ENCODE results near the gene HADHB.

The HADHB gene

GRCh38 chr2:26244309-26245230 is at the start of gene HADHB, which contains the start of gene HADHA:
HADHB (plus strand) TSS chr2:26244939; CDS start chr2:26254255, 9,316 bp downstream.
HADHA (minus strand) TSS chr2:26244632; CDS start chr2:26244596, 36 bp downstream.
- DNase-seq (ENCODE audit: low read depth in 2 of 2): peak; percentile 60 to 64

DNA sequence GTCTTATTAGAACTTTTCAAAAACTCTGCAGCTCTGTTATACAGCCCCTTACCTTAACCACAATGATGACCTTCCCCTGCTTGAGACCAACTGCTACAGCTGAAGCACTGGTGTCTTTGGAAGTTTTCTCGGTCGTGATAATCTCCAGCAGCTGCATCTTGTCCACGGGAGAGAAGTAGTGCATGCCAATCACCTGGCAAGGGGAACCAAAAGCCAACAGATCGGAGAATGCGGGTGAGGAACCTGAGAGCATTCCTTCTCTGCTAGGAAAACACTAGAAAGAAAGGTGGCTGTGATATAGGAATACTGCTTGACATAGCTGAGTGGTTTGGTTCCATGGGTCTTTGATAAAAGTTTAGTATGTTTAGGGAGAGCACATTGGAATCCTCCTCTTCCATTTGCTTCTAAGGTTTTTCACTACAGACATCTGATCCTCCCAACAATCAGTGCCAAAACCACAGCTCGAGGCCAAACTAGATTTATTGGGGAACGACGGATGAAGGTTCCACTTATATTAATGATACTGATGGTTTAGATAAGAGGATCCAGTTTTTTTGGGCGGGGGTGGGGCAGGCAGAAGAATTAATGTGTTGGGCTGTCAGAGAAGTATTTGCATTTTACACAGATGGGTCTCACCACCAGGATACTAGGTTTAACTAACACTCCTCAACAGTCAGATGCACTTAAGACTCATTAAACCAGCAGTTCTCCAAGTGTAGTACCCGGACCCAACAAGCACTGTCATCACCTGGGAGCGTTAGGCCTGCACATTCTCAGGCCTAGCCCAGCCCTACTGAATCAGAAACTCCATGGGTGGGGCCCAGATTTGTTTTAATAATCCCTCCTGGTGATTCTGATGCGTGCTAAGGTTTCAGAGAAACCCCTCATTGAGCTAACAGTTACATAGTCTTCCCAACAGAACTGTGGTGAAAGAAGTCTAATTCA is 49.4 kb upstream of the HADHB start:
- DNase-seq (ENCODE audit: low read depth in 2 of 2): no peak

DNA sequence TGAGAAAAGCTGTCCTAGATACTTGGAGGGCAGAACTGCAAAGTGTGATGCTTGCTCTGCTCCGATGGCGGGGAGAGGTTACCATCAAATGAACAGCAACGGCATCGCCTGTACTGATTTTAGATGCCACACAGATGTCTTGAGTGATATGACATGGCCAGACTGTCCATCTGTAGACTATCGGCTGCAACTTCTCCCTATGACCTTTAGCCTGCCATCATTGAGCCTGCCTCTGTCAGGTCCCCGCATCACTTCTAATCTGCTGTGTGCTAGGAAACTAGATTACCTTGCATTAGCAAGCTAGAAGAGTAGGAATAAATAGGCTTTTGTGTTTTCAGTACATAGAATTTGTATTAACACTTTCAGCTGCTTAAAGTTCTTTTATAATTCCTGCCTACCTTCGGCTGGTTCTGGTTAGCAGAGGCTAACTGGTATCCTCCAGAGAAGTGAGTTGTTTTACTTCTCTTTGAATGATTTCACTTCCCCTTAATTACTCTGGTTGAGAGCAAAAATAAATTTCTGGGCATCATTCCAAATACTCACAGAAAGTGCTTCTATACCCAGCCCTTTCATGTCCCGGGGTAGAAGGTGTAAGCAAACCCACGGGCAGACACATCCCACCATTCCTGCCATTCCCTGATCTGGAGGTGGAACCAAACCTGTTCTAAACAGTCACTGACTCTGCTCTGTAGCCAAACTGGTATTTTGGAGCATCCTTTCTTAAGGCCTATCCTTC is 47.9 kb upstream of the HADHB start:
- DNase-seq (ENCODE audit: low read depth in 2 of 2): no peak

DNA sequence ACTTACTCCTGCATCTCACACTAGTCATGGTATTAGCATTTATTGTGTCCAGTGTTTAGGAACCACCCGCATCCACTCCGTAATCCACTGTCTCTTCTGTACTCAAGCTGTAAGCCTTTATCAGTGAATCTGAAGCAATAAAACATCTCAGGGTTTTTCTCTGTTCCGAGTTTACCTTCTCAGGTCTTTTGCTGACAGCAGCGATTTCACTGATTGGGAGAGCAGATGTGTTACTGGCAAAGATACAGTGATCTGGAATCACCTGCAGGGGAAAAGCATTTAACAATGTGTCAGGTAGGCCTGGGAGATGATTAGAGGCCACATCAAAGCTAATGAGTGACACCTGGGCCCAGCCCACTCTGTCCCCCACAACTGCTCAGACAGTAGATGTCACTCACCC is 47.2 kb upstream of the HADHB start:
- no peak for DNase-seq (ENCODE audit: low read depth in 2 of 2)

DNA sequence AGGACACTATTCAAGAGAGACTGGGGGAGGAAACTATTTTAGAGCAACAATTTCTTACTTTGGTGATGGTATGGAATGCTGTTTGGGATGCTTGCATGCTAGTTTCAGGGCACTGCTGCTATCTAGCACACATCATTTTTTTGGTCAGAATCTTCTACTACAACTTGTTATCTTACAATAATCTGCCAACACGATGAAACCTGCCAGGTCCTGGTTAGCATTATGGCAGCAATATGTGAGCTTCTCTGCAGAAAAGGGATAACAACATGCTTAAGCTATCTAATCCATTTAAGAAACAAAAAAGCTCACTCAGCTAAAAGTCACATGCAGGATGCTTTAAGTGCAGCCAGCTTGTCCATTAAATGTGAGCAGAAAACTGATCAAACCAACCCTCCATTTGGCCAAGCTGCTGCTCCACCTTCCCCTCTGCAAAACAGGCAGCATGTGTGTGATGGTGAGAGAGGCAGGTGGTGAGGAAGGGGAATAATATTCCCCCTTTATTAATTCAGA is 41.7 kb upstream of the HADHB start:
- no peak for DNase-seq (ENCODE audit: low read depth in 2 of 2)

DNA sequence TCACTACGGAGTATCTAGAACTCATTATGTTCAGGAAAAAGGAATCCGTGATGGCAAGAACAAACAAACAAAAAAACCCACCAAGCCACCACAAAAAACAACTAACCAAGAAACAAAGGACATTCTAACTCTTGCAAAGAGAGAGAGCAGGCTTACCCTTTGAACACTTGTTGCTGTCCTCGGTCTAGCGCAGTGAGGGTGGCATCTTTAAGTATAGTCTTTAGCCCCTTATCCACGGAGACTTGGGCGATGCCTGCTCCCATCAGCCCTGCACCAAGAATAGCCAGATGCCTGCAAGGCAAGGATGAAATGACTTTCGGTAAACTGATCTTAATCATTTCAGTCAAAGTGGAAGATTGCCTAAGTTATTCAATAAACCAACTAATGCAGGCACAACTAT is 40.8 kb upstream of the HADHB start:
- DNase-seq (ENCODE audit: low read depth in 2 of 2): no peak

DNA sequence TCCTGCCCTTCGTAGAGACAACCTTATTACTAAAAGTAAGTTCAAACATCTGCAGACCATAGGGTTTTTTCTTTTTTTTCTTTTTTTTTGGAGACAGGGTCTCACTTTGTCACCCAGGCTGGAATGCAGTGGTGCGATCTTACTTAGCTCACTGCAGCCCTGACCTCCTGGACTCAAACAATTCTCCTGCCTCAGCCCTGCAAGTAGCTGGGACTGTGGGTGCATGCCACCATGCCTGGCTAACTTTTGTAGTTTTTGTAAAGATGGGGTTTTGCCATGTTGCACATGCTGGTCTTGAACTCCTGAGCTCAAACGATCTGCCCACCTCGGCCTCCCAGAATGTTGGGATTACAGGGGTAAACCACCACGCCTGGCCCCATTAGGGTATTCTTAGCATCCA is 32.7 kb upstream of the HADHB start:
- no peak for DNase-seq (ENCODE audit: low read depth in 2 of 2)

- no peak for DNase-seq (ENCODE audit: low read depth in 2 of 2)
These were observed 30.0 kb upstream of the HADHB start for GRCh38 chr2:26214759-26215158.

DNA sequence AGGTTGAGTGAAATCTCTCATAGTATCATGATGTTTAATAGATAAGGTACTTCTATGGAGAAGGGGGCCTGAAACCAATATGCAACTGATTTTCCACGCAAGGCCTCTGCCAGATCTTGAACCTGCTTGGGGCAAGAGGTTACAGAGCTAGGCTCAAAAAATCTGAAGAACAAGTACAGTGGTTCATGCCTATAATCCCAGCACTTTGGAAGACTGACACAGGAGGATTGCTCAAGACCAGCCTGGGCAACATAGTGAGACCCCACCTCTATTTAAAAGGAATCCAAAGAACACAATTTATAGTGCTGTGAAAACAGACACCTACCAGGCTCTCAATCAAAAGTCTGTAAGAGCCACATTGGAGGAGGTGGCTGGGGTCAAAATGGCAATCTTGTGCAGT is 28.9 kb upstream of the HADHB start:
- no peak for DNase-seq (ENCODE audit: low read depth in 2 of 2)

- no peak for DNase-seq (ENCODE audit: low read depth in 2 of 2)
These were observed 28.2 kb upstream of the HADHB start for GRCh38 chr2:26216587-26216986.

DNA sequence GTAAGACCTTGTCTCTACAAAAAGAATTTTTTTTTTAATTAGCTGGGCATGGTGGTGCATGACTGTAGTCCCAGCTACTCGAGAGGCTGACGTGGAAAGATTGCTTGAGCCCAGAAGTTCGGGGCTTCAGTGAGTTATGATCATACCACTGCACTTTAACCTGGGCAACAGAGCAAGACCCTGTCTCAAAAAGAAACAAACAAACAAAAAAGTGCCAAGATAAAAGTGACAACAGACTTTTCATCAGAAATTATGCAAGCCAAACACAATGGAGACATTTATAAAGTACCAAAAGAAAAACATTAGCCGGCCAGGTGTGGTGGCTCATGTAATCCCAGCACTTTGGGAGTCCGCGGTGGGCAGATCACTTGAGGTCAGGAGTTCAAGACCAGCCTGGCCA is 27.0 kb upstream of the HADHB start:
- no peak for DNase-seq (ENCODE audit: low read depth in 2 of 2)

DNA sequence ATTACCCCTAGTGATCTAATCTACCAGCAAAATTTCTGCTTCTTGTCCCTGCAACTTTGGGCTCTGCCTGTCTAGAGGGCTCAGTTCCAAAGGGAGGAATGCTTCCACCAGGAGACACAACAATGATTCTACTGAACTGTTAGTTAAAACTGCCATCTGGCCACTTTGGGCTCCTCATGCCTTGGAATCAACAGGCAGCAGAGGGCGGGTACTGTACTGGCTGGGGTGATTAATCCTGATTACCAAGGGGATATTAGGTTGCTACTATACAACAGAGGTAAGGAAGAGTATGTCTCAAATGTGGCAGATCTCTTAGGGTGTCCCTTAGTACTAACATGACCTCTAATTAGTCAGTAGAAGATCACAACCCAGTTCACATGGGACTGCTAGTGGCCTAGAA is 21.7 kb upstream of the HADHB start:
- DNase-seq (ENCODE audit: low read depth in 2 of 2): no peak

- no peak for DNase-seq (ENCODE audit: low read depth in 2 of 2)
These were observed 20.6 kb upstream of the HADHB start for GRCh38 chr2:26224095-26224494.

GRCh38 chr2:26229595-26229994 is 15.1 kb upstream of the HADHB start:
- DNase-seq (ENCODE audit: low read depth in 2 of 2): no peak

- no peak for DNase-seq (ENCODE audit: low read depth in 2 of 2)
These were observed 13.9 kb upstream of the HADHB start for GRCh38 chr2:26230806-26231205.

- no peak for DNase-seq (ENCODE audit: low read depth in 2 of 2)
These were observed 9.7 kb upstream of the HADHB start for GRCh38 chr2:26235089-26235488.

DNA sequence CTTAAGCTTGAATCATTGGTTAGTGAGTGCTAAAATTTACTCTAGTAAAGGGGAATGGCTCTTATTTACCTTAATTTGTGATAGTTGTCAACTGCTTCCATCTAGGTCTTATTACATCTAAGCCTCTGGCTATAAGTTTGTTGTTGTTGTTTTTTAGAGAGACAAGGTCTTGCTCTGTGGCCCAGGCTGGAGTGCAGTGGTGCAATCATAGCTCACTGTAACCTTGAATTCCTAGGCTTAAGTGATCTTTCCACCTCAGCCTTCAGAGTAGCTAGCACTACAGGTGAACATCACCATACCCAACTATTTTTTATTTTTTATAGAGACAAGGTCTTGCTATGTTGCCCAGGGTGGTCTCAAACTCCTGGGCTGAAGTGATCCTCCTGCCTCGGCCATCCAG is 6.9 kb upstream of the HADHB start:
- DNase-seq (ENCODE audit: low read depth in 2 of 2): no peak

DNA sequence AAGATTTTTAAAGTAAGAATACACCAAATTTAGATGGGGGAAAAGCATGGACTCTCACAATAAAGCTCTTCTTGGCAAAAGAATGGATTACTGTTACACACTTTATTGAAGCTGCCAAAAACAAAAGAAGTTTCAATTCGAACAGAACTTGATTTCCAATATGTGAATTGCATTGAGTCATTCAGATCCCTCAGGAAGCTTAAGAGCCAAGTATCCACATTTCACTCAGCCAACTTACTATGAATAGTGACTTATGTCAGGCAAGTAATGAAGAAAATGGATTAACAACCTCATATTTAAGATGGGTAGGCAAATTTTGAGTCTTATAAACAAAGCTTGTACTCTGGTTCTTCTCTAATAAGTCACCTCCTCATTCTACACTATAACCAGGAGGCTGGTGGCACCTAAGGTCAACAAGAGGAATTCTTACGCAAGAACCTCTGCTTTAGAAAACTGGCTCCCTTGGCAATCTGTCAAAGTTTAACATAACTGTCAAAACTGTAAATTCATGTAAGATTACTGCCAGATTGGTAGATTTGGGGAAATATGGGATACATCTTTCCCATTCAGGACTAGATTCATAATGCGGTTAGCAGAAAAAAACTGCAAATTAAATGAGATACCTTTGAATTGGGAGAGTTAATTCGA is 6.3 kb upstream of the HADHB start:
- no peak for DNase-seq (ENCODE audit: low read depth in 2 of 2)

- no peak for DNase-seq (ENCODE audit: low read depth in 2 of 2)
These were observed 2.8 kb upstream of the HADHB start for GRCh38 chr2:26241928-26242436.

GRCh38 chr2:26243470-26244308 is 1.1 kb upstream of the HADHB start:
- DNase-seq (ENCODE audit: low read depth in 2 of 2): no peak

All from stimulated activated CD8-positive, alpha-beta memory T cell treated with anti-CD3 and anti-CD28 coated beads, Interleukin-7, amount 100 ng/mL, for 1 hour (primary cell).